ENCODE measurements around the gene PLXNA1. TPM values are rescaled to one million over a fixed set of nuclear protein-coding genes. Genes with fewer than 3 reads are reported as not detected.

PLXNA1 gene
- total and polyA plus RNA-seq, 9 of the 15 experiments (the other 6 are each of a cell fraction or from before 2014, with no cell fraction given): 0.23 to 59.9 (median 16.8) TPM

DNA sequence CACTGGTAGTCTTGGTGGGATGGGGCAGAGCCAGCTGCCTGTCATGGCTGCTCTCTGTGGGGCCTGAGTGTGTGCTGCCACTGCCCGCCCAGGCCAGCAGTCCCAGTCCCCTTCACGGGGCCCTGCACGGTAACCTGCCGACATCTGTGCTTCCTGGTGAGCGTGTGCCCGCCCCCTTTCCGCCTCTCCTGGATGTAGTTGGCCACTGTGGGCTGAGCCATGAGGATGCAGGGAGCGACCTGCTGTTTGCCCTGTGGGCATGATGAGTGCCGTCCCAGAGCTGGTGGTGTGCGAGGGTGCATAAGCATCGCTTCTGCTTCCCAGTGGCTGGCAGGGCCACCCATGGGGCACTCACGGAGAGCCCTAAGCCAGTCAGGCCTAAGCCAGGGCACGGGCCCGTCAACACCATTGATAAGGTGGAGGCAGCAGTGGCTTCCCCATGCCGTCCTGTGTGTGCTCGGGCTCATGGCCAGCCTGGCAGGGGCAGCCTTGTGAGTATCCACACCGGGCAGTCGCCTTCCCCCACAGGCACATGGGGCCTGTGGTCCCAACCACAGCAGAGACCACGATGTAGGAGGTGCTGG lies 14.6 kb downstream of the PLXNA1 start:
- in situ Hi-C loops (cut with MboI): no loop called here
- ATAC-seq (no peak), FAIRE-seq (no peak), DNase-seq (ENCODE audit: extremely low read depth in 1 of 4, low spot score in 3 of 4) (no peak)
- POLR2A ChIA-PET: no interaction called here
- intact Hi-C loops (cut with micrococcal nuclease): no loop called here
- Histone ChIP-seq H3K27ac (ENCODE audit: extremely low read depth, low read depth, low read length) (no peak overlapping the region), H3K27me3 (ENCODE audit: control insufficient read depth in 2 of 2, insufficient read depth in 2 of 2, low read length in 2 of 2) (no peaks in the 10 kb centered on the region), H3K79me2 (ENCODE audit: control insufficient read depth, insufficient read depth, low read length) (peaks cover 61% of the 10 kb centered on the region), H3K9me3 (replicated peaks; ENCODE audit: control insufficient read depth, insufficient read depth, low read depth, low read length) (no peaks in the 10 kb centered on the region), H3K9ac (ENCODE audit: insufficient read depth in 1 of 2, low read depth in 2 of 2, low read length in 2 of 2) (no peak overlapping the region), H4K20me1 (replicated peaks; ENCODE audit: control insufficient read depth, insufficient read depth, low read length) (peaks cover 28% of the 10 kb centered on the region; the same call in 1 of the 2 replicates), H3K4me2 (ENCODE audit: insufficient read depth, low read length) (no peak overlapping the region), H3K36me3 (ENCODE audit: control insufficient read depth, insufficient read depth, low read length) (peaks cover 21% of the 10 kb centered on the region; the same call in 1 of the 3 replicates), H3K9me1 (ENCODE audit: control insufficient read depth, insufficient read depth, low read length) (peaks cover 3% of the 10 kb centered on the region), H2AFZ (ENCODE audit: low read depth, low read length) (no peak overlapping the region), H3K4me1 (replicated peaks in 1 of 2; ENCODE audit: control insufficient read depth in 2 of 2, insufficient read depth in 2 of 2, low read length in 2 of 2) (peaks cover 0 to 36% of the 10 kb centered on the region in 2 experiments; a peak in 2 of 5 replicates), H3K4me3 (no peak overlapping the region)
- TF ChIP-seq POLR2G (IDR thresholded peaks at IDR 0.05; ENCODE audit: low read depth, low read length): peak; percentile 36; the same call in 1 of the 2 replicates
- no peak for TF ChIP-seq SRSF1 (IDR thresholded peaks at IDR 0.05; ENCODE audit: low read depth, low read length)
- 94% methylated on average over 9 of the region's 19 CpGs for WGBS (ENCODE audit: insufficient coverage, low coverage, missing lambda C conversion rate)
- CTCF ChIA-PET (ENCODE audit: low intra/inter-chr PET ratio): no interaction called here
- no TSS peak for BruUV-seq (replicated peaks)

DNA sequence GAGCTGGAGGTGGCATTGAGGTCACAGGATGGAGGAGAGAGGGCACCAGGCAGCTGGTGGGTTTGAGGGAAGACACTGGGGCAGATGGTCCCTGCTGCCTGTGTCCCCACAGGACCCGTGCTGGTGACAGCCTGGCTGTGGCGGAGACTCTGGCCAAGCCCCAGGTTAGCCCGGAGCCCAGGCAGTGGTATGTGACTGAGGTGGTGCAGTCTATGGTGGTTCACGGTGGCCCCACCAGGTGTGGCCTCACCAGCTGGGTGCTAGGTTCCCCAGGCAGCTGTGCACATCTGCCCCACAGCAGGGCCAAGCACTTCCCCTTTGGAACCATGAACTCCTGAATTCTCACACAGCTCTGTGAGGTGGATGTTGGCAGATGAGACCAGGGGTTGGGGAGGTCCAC lies 15.4 kb downstream of the PLXNA1 start:
- ChIA-PET POLR2A (no interaction called here), CTCF (ENCODE audit: low intra/inter-chr PET ratio) (no interaction called here)
- Histone ChIP-seq H3K36me3 (ENCODE audit: control insufficient read depth, insufficient read depth, low read length) (peaks cover 17% of the 10 kb centered on the region; the same call in 1 of the 3 replicates), H3K4me1 (replicated peaks in 1 of 2; ENCODE audit: control insufficient read depth in 2 of 2, insufficient read depth in 2 of 2, low read length in 2 of 2) (peaks cover 0 to 36% of the 10 kb centered on the region in 2 experiments; a peak in 2 of 5 replicates), H3K9me1 (ENCODE audit: control insufficient read depth, insufficient read depth, low read length) (no peaks in the 10 kb centered on the region), H3K4me3 (no peak overlapping the region), H3K9ac (ENCODE audit: insufficient read depth in 1 of 2, low read depth in 2 of 2, low read length in 2 of 2) (no peak overlapping the region; a peak in 1 of 4 replicates), H4K20me1 (replicated peaks; ENCODE audit: control insufficient read depth, insufficient read depth, low read length) (peaks cover 28% of the 10 kb centered on the region; the same call in 1 of the 2 replicates), H3K4me2 (ENCODE audit: insufficient read depth, low read length) (no peak overlapping the region), H3K9me3 (replicated peaks; ENCODE audit: control insufficient read depth, insufficient read depth, low read depth, low read length) (no peaks in the 10 kb centered on the region), H2AFZ (ENCODE audit: low read depth, low read length) (no peak overlapping the region), H3K27me3 (ENCODE audit: control insufficient read depth in 2 of 2, insufficient read depth in 2 of 2, low read length in 2 of 2) (no peaks in the 10 kb centered on the region), H3K79me2 (ENCODE audit: control insufficient read depth, insufficient read depth, low read length) (peaks cover 61% of the 10 kb centered on the region), H3K27ac (ENCODE audit: extremely low read depth, low read depth, low read length) (no peak overlapping the region)
- no peak for ATAC-seq
- 89% methylated on average over 3 of the region's 4 CpGs for WGBS (ENCODE audit: insufficient coverage, low coverage, missing lambda C conversion rate)
- BruUV-seq (replicated peaks): no TSS peak
- DNase-seq (ENCODE audit: extremely low read depth in 1 of 4, low spot score in 3 of 4): no peak
- intact Hi-C loops (cut with micrococcal nuclease): no loop called here
- FAIRE-seq: no peak
- in situ Hi-C loops (cut with MboI): no loop called here
- TF ChIP-seq, protein P1, sequence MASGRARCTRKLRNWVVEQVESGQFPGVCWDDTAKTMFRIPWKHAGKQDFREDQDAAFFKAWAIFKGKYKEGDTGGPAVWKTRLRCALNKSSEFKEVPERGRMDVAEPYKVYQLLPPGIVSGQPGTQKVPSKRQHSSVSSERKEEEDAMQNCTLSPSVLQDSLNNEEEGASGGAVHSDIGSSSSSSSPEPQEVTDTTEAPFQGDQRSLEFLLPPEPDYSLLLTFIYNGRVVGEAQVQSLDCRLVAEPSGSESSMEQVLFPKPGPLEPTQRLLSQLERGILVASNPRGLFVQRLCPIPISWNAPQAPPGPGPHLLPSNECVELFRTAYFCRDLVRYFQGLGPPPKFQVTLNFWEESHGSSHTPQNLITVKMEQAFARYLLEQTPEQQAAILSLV (tag; IDR thresholded peaks at IDR 0.05): no peak
- TF ChIP-seq BRF1 (IDR thresholded peaks at IDR 0.05; ENCODE audit: borderline replicate concordance, extremely low read depth, insufficient read length) (no peak), HLTF (IDR thresholded peaks at IDR 0.05) (no peak), TAF1 (IDR thresholded peaks at IDR 0.05; ENCODE audit: control insufficient read depth, extremely low read depth, insufficient read depth, low read length, severe bottlenecking) (no peak), KDM2B (CRISPR knock-in tag; IDR thresholded peaks at IDR 0.05) (no peak), PCBP1 (IDR thresholded peaks at IDR 0.05; ENCODE audit: low read depth, low read length, poor library complexity, severe bottlenecking) (no peak), TAL1 (IDR thresholded peaks at IDR 0.05) (no peak)
- TF ChIP-seq, protein P2, sequence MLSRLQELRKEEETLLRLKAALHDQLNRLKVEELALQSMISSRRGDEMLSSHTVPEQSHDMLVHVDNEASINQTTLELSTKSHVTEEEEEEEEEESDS (CRISPR knock-in tag; IDR thresholded peaks at IDR 0.05): no peak

All from K562 (cell line).